ENCODE measurements around the gene RAB3D.

RAB3D gene

GRCh38 chr19:11377756-11378155 is 38.3 kb upstream of the RAB3D start:
- Histone ChIP-seq H3K36me3 (ENCODE audit: insufficient read depth, low read length) (no peaks in the 10 kb centered on the region), H3K27me3 (ENCODE audit: control insufficient read depth, insufficient read depth, low read length) (peaks cover 3% of the 10 kb centered on the region), H3K4me3 (ENCODE audit: low read length) (no peak overlapping the region), H3K4me2 (ENCODE audit: low read length) (peak overlapping the region; percentile 75), H3K9ac (ENCODE audit: low read depth, low read length) (no peak overlapping the region), H3K9me3 (replicated peaks; ENCODE audit: low read length) (no peaks in the 10 kb centered on the region), H3K4me1 (ENCODE audit: control insufficient read depth, insufficient read depth, low read length) (peaks cover 55% of the 10 kb centered on the region)

GRCh38 chr19:11377237-11377636 is 37.8 kb upstream of the RAB3D start:
- Histone ChIP-seq H3K9me3 (replicated peaks; ENCODE audit: low read length) (no peaks in the 10 kb centered on the region), H3K27me3 (ENCODE audit: control insufficient read depth, insufficient read depth, low read length) (no peaks in the 10 kb centered on the region), H3K36me3 (ENCODE audit: insufficient read depth, low read length) (no peaks in the 10 kb centered on the region), H3K4me1 (ENCODE audit: control insufficient read depth, insufficient read depth, low read length) (peaks cover 55% of the 10 kb centered on the region), H3K9ac (ENCODE audit: low read depth, low read length) (peak overlapping the region; percentile 1), H3K4me2 (ENCODE audit: low read length) (peak overlapping the region; percentile 30), H3K4me3 (ENCODE audit: low read length) (no peak overlapping the region)

- Histone ChIP-seq H3K9ac (ENCODE audit: low read depth, low read length) (peak overlapping the region; percentile 72), H3K9me3 (replicated peaks; ENCODE audit: low read length) (no peaks in the 10 kb centered on the region), H3K36me3 (ENCODE audit: insufficient read depth, low read length) (no peaks in the 10 kb centered on the region), H3K4me1 (ENCODE audit: control insufficient read depth, insufficient read depth, low read length) (peaks cover 41% of the 10 kb centered on the region), H3K27me3 (ENCODE audit: control insufficient read depth, insufficient read depth, low read length) (no peaks in the 10 kb centered on the region), H3K4me3 (ENCODE audit: low read length) (peak overlapping the region; percentile 80), H3K4me2 (ENCODE audit: low read length) (peak overlapping the region; percentile 82)
Measured at GRCh38 chr19:11375143-11375948, 35.9 kb upstream of the RAB3D start.

DNA sequence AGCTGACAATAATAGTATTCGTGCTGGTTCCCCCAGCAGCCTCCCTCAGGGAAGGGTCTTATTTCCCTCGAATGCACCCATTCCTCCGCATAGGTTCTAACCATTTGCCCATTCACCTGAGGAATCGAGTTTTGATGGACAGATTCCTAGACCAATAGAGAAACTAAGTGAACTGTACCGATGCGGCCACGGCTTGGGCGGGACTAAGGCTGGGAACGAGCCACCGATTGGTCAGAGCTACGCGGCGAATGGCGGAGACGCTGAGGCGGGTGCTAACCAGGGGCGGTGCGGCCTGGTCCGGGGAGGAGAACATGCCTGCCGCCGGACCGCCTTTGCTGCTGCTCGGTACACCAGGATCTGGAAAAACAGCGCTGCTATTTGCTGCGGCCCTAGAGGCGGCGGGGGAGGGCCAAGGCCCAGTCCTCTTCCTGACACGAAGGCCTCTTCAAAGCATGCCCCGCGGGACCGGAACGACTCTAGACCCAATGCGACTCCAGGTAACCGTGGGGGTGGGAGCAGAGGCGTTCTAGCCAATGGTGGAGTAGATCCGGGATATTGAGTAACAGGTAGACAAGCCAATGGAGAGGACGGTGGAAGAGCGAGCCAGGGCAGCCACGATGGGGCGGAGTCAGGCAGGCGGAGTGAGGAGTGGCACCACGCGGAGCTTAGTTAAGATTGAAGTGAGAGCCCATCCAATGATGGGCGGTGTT is 35.1 kb upstream of the RAB3D start, which contains the start of gene SWSAP1:
TSS of gene SWSAP1 (plus strand) at position 234 of the 710 bp plus-strand sequence. CDS start at position 249, 15 bp downstream.
- H3K4me3 ChIP-seq (ENCODE audit: low read length): peak within 1 kb of the TSS; percentile 80
- peaks cover 39% of the 10 kb centered on the region for H3K4me1 ChIP-seq (ENCODE audit: control insufficient read depth, insufficient read depth, low read length)
- peak within 1 kb of the TSS; percentile 82 for H3K4me2 ChIP-seq (ENCODE audit: low read length)
- H3K36me3 ChIP-seq (ENCODE audit: insufficient read depth, low read length): no peaks in the 10 kb centered on the region
- peak within 1 kb of the TSS; percentile 85 for H3K9ac ChIP-seq (ENCODE audit: low read depth, low read length)
- no peaks in the 10 kb centered on the region for H3K9me3 ChIP-seq (replicated peaks; ENCODE audit: low read length)
- no peaks in the 10 kb centered on the region for H3K27me3 ChIP-seq (ENCODE audit: control insufficient read depth, insufficient read depth, low read length)

DNA sequence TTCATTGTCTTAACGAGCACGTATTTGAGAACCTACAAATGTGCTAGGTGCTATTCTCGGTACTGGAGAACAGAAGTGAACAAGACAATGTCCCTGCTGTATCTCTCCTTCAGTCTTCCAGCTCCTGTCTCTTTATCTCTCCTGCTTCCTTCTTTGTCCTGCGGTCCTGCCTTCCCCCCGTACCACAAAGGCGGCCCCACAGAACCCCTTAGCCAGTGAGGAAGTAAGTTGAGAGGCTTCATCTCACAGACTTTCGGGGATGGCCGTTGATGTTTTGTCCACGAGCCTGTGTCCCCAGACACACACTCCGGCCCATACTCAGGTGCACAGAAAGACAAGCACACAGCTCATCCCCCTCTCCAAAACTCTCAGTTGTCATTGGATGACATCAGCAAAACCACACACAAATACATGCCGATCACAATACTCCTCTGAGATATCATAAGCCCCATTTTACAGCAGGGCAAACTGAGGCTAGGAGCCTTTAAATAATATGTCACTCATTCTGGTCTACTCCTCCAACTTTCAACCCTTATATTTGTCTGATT is 34.5 kb upstream of the RAB3D start:
- Histone ChIP-seq H3K27me3 (ENCODE audit: control insufficient read depth, insufficient read depth, low read length) (no peaks in the 10 kb centered on the region), H3K4me2 (ENCODE audit: low read length) (peak overlapping the region; percentile 82), H3K4me3 (ENCODE audit: low read length) (peak overlapping the region; percentile 80), H3K4me1 (ENCODE audit: control insufficient read depth, insufficient read depth, low read length) (peaks cover 38% of the 10 kb centered on the region), H3K9ac (ENCODE audit: low read depth, low read length) (no peak overlapping the region), H3K9me3 (replicated peaks; ENCODE audit: low read length) (no peaks in the 10 kb centered on the region), H3K36me3 (ENCODE audit: insufficient read depth, low read length) (no peaks in the 10 kb centered on the region)

GRCh38 chr19:11373166-11373884 is 33.9 kb upstream of the RAB3D start:
- Histone ChIP-seq H3K36me3 (ENCODE audit: insufficient read depth, low read length) (no peaks in the 10 kb centered on the region), H3K9me3 (replicated peaks; ENCODE audit: low read length) (no peaks in the 10 kb centered on the region), H3K4me2 (ENCODE audit: low read length) (no peak overlapping the region), H3K4me1 (ENCODE audit: control insufficient read depth, insufficient read depth, low read length) (peaks cover 32% of the 10 kb centered on the region), H3K9ac (ENCODE audit: low read depth, low read length) (no peak overlapping the region), H3K4me3 (ENCODE audit: low read length) (no peak overlapping the region), H3K27me3 (ENCODE audit: control insufficient read depth, insufficient read depth, low read length) (no peaks in the 10 kb centered on the region)

GRCh38 chr19:11370744-11371143 is 31.3 kb upstream of the RAB3D start:
- Histone ChIP-seq H3K4me1 (ENCODE audit: control insufficient read depth, insufficient read depth, low read length) (peaks cover 13% of the 10 kb centered on the region), H3K9ac (ENCODE audit: low read depth, low read length) (no peak overlapping the region), H3K4me3 (ENCODE audit: low read length) (no peak overlapping the region), H3K27me3 (ENCODE audit: control insufficient read depth, insufficient read depth, low read length) (no peaks in the 10 kb centered on the region), H3K9me3 (replicated peaks; ENCODE audit: low read length) (no peaks in the 10 kb centered on the region), H3K4me2 (ENCODE audit: low read length) (no peak overlapping the region), H3K36me3 (ENCODE audit: insufficient read depth, low read length) (no peaks in the 10 kb centered on the region)

- Histone ChIP-seq H3K4me3 (ENCODE audit: low read length) (no peak overlapping the region), H3K4me1 (ENCODE audit: control insufficient read depth, insufficient read depth, low read length) (no peaks in the 10 kb centered on the region), H3K4me2 (ENCODE audit: low read length) (no peak overlapping the region), H3K36me3 (ENCODE audit: insufficient read depth, low read length) (no peaks in the 10 kb centered on the region), H3K27me3 (ENCODE audit: control insufficient read depth, insufficient read depth, low read length) (no peaks in the 10 kb centered on the region), H3K9me3 (replicated peaks; ENCODE audit: low read length) (no peaks in the 10 kb centered on the region), H3K9ac (ENCODE audit: low read depth, low read length) (no peak overlapping the region)
Measured at GRCh38 chr19:11367528-11367927, 28.1 kb upstream of the RAB3D start.

DNA sequence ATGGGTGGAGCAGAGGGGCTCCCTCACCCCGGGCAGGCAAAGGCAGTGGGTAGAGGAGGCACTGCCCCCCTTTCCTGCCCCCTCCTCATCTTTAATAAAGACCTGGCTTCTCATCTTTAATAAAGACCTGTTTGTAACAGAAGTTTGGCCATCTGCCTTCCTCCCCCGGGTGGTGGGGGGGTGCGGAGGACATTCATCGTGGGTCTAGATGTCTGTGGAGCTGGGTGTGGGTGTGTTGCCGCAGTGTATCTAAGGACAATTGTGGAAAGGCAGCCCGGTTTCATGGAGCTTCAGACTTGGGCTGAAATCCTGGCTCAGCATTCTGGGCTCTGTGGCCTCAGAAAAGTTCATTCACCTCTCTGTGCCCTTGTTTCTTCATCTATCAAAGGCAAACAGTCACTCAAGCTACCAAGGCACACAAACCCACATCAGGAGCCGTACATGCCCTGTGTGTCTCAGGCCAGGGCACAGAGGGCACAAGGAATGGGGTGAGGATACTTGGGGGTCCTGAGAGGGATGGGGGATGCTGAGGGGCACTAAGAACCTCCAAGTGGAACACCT is 26.2 kb upstream of the RAB3D start:
- peaks cover 4% of the 10 kb centered on the region for H3K36me3 ChIP-seq (ENCODE audit: insufficient read depth, low read length)
- no peak overlapping the region for H3K4me2 ChIP-seq (ENCODE audit: low read length)
- no peak overlapping the region for H3K4me3 ChIP-seq (ENCODE audit: low read length)
- no peaks in the 10 kb centered on the region for H3K4me1 ChIP-seq (ENCODE audit: control insufficient read depth, insufficient read depth, low read length)
- no peak overlapping the region for H3K9ac ChIP-seq (ENCODE audit: low read depth, low read length)
- H3K9me3 ChIP-seq (replicated peaks; ENCODE audit: low read length): no peaks in the 10 kb centered on the region
- no peaks in the 10 kb centered on the region for H3K27me3 ChIP-seq (ENCODE audit: control insufficient read depth, insufficient read depth, low read length)

- H3K36me3 ChIP-seq (ENCODE audit: insufficient read depth, low read length): peaks cover 4% of the 10 kb centered on the region
- H3K27me3 ChIP-seq (ENCODE audit: control insufficient read depth, insufficient read depth, low read length): no peaks in the 10 kb centered on the region
- no peak overlapping the region for H3K4me2 ChIP-seq (ENCODE audit: low read length)
- H3K4me1 ChIP-seq (ENCODE audit: control insufficient read depth, insufficient read depth, low read length): no peaks in the 10 kb centered on the region
- H3K4me3 ChIP-seq (ENCODE audit: low read length): no peak overlapping the region
- no peak overlapping the region for H3K9ac ChIP-seq (ENCODE audit: low read depth, low read length)
- no peaks in the 10 kb centered on the region for H3K9me3 ChIP-seq (replicated peaks; ENCODE audit: low read length)
Measured at GRCh38 chr19:11364935-11365334, 25.5 kb upstream of the RAB3D start.

Data from skeletal muscle satellite cell (primary cell).